Measurements from ENCODE around the gene MECP2. TPM values are rescaled to one million over a fixed set of nuclear protein-coding genes. Genes with fewer than 3 reads are reported as not detected.
A peak's percentile ranks its signal among the peaks of the same experiment; 100 is the strongest.
"Not testable (repeated sequence)": the region's sequence is repeated elsewhere in the genome, so short reads cannot be mapped to it uniquely, and the experiment has no call there.

MECP2 gene
- total RNA-seq, result 10 to 100 TPM; 47.7 to 93.3 (median 61.1) TPM

DNA sequence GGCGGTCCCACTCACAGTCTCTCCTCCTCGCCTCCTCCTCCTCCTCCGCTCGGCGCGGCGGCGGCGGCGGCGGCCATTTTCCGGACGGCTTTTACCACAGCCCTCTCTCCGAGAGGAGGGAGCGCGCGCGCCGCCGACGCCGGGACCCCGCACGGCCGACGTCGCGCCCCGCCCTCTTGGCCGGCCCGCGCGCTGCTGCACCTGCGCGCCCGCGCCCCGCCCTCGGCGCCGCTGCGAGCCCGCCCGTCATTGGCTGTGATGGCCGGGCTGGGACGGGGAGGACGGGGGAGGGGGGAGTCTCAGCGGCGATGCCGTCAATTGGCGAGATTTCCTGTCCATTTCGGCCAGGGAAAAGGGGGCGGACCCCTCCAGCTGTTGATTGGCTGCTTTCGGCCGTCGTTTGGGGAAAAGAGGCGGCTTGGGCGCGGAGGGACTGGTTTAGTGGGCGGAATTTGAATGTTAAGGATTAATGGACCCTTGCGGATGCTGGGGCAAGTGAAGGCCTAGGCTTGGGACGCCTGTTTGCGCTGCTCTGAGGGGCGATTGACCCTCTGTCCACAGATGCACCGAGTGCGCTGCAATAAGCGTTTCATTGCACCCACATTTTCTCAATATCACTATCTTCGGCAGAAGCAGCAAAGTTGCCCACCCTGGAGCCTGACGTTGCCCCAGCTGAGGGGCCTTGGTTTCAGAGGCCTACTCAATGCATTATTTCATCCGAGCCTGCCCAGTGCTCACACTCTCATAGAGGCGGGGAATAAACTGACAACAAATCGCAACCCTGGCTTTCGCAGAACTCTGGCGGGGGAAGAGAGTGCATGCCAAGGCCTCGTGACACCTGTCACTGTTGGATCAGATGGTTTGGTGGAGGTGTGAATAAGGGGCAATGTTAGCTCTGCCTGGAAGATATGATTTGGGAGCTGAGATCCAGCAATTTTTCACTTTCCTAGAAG lies at the start of gene MECP2:
TSS of gene MECP2 (minus strand) at position 129 of the 953 bp plus-strand sequence.
- Histone ChIP-seq H3K27me3 (no peaks in the 10 kb centered on the region), H3K27ac (peak within 1 kb of the TSS; percentile 90 to 98 (median 92)), H3K4me3 (replicated peaks in 1 of 3) (peak within 1 kb of the TSS; percentile 15 to 55 (median 34)), H3K9me3 (no peaks in the 10 kb centered on the region), H3K36me3 (no peaks in the 10 kb centered on the region), H3K4me1 (peaks cover 6 to 14% of the 10 kb centered on the region in 2 donors)
- WGBS, 2 donors, result 21 to 31% methylated on average over 14 to 27 of the region's 75 CpGs
- peak; percentile 91 to 92 for DNase-seq
- TF ChIP-seq POLR2A (IDR thresholded peaks at IDR 0.05), result peak in 1 of 2 donors; percentile 78
- TF ChIP-seq, protein P1, sequence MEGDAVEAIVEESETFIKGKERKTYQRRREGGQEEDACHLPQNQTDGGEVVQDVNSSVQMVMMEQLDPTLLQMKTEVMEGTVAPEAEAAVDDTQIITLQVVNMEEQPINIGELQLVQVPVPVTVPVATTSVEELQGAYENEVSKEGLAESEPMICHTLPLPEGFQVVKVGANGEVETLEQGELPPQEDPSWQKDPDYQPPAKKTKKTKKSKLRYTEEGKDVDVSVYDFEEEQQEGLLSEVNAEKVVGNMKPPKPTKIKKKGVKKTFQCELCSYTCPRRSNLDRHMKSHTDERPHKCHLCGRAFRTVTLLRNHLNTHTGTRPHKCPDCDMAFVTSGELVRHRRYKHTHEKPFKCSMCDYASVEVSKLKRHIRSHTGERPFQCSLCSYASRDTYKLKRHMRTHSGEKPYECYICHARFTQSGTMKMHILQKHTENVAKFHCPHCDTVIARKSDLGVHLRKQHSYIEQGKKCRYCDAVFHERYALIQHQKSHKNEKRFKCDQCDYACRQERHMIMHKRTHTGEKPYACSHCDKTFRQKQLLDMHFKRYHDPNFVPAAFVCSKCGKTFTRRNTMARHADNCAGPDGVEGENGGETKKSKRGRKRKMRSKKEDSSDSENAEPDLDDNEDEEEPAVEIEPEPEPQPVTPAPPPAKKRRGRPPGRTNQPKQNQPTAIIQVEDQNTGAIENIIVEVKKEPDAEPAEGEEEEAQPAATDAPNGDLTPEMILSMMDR (IDR thresholded peaks at IDR 0.05), result no peak
- intact Hi-C loops (cut with DNase I), result no loop called here

DNA sequence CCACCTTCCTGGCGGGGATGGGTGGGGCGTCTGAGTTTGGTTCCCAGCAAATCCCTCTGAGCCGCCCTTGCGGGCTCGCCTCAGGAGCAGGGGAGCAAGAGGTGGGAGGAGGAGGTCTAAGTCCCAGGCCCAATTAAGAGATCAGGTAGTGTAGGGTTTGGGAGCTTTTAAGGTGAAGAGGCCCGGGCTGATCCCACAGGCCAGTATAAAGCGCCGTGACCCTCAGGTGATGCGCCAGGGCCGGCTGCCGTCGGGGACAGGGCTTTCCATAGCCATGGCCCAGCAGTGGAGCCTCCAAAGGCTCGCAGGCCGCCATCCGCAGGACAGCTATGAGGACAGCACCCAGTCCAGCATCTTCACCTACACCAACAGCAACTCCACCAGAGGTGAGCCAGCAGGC lies 46.5 kb upstream of the MECP2 start, which contains the start of gene OPN1LW:
TSS of gene OPN1LW (plus strand) at position 234 of the 400 bp plus-strand sequence. CDS start at position 275, 41 bp downstream.
- H3K4me3 ChIP-seq (replicated peaks in 1 of 3); DNase-seq; H3K4me1 ChIP-seq; H3K27me3 ChIP-seq; H3K36me3 ChIP-seq; intact Hi-C loops (cut with DNase I); H3K9me3 ChIP-seq; H3K27ac ChIP-seq: not testable (repeated sequence)
- 96 to 100% methylated on average over 4 of the region's 15 CpGs for WGBS, 2 donors

DNA sequence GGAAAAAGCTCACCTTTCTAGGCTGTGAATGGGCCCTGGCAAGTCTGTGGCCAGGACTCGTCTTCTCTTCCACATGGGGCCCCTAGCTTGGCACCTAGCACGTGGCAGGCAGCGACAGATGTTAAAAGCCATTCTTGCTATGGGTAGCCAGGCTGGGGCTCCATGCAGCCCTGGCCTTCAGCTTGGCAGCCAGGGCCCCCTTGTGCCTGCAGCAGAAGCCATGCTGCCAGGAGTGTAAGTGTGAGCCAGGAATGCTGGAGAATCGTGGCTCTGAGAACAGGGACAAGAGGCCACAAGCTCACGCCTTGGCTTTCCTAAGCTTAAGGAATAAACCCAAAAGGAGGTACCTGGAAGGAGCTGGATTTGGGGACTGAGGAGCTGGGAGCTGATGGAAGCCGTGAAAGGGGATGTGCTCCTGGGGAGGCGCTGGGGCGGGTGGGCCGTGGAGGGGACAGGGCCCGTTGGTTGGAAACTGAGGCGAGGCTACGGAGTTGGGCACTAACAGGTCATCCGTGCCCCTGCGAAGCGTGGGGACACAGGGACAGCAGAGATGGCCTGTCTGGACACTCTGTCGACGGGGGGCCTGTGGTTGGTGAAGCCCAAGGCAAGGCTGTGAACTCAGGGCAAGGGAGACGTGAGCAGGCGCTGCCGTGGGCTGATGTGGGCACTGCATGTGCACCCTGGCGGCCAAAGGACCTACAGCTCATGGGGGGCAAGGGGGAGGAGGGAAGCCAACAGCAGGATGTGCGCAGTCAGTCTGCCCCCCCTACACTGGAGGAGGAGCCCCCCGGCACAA lies 45.6 kb upstream of the MECP2 start:
- no peaks in the 10 kb centered on the region for H3K9me3 ChIP-seq
- WGBS, 2 donors, result 82 to 98% methylated on average over 8 to 13 of the region's 23 CpGs
- H3K27ac ChIP-seq, result no peak overlapping the region
- no peak overlapping the region for H3K4me3 ChIP-seq (replicated peaks in 1 of 3)
- DNase-seq, result no peak
- no peaks in the 10 kb centered on the region for H3K36me3 ChIP-seq
- intact Hi-C loops (cut with DNase I), result no loop called here
- no peak for TF ChIP-seq POLR2A (IDR thresholded peaks at IDR 0.05)
- TF ChIP-seq, protein P1 (IDR thresholded peaks at IDR 0.05), result no peak
- H3K27me3 ChIP-seq, result no peaks in the 10 kb centered on the region
- H3K4me1 ChIP-seq, result no peaks in the 10 kb centered on the region

DNA sequence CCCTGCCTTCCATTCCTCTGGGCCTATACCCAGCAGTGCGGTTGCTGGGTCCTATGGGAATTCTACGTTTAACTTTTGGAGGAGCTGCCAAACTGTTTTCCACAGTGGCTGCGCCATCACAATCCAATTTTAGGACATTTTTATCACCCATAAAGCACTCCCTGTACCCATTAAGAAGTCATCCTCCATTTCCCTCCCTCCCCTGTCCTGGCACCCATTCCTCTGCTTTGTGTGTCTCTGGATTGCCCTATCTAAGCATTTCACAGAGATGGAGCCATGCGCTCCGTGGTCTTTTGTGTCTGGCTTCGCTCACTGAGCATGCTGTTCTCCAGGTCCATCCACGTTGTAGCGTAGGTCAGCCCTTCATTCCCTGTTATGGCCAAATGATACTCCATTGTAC lies 44.9 kb upstream of the MECP2 start:
- TF ChIP-seq, protein P1 (IDR thresholded peaks at IDR 0.05), result no peak
- TF ChIP-seq POLR2A (IDR thresholded peaks at IDR 0.05), result no peak
- H3K9me3 ChIP-seq, result no peaks in the 10 kb centered on the region
- H3K4me1 ChIP-seq, result no peaks in the 10 kb centered on the region
- H3K27ac ChIP-seq, result no peak overlapping the region
- DNase-seq, result no peak
- intact Hi-C loops (cut with DNase I), result no loop called here
- WGBS, 2 donors, result 94 to 96% methylated on average over 8 of the region's 8 CpGs
- H3K36me3 ChIP-seq, result no peaks in the 10 kb centered on the region
- no peak overlapping the region for H3K4me3 ChIP-seq (replicated peaks in 1 of 3)
- H3K27me3 ChIP-seq, result no peaks in the 10 kb centered on the region

DNA sequence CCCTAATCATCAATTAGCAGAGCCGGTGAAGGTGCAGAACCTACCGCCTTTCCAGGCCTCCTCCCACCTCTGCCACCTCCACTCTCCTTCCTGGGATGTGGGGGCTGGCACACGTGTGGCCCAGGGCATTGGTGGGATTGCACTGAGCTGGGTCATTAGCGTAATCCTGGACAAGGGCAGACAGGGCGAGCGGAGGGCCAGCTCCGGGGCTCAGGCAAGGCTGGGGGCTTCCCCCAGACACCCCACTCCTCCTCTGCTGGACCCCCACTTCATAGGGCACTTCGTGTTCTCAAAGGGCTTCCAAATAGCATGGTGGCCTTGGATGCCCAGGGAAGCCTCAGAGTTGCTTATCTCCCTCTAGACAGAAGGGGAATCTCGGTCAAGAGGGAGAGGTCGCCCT lies 43.2 kb upstream of the MECP2 start:
- DNase-seq, result no peak
- no peaks in the 10 kb centered on the region for H3K36me3 ChIP-seq
- no peak overlapping the region for H3K27ac ChIP-seq
- H3K4me3 ChIP-seq (replicated peaks in 1 of 3), result no peak overlapping the region
- no peak for TF ChIP-seq POLR2A (IDR thresholded peaks at IDR 0.05)
- TF ChIP-seq, protein P1 (IDR thresholded peaks at IDR 0.05), result no peak
- 94 to 100% methylated on average over 1 to 5 of the region's 10 CpGs for WGBS, 2 donors
- intact Hi-C loops (cut with DNase I), result no loop called here
- H3K9me3 ChIP-seq, result no peaks in the 10 kb centered on the region
- H3K4me1 ChIP-seq, result no peaks in the 10 kb centered on the region
- H3K27me3 ChIP-seq, result no peaks in the 10 kb centered on the region

Measured in thyroid gland (tissue), 4 donors.